HEK293 (cell line): Measurements from ENCODE around the gene MYO1D.

ENCODE experiments used
- BCL11A ChIP-seq: fragments of 450-650 bp; formaldehyde crosslinking; IDR thresholded peaks from 2 replicates; pipeline ENCODE4 v1.5.1; 2016; ENCODE audit warnings: low read depth, missing biosample characterization, missing genetic modification characterization
- ZNF155 ChIP-seq: fragments of 450-650 bp; formaldehyde crosslinking; IDR thresholded peaks from 2 replicates; pipeline ENCODE4 v1.5.1; 2016; ENCODE audit warnings: missing biosample characterization, missing genetic modification characterization
- ZNF184 ChIP-seq: fragments of 450-650 bp; IDR thresholded peaks from 2 replicates; pipeline ENCODE4 v1.5.1; 2018; ENCODE audit warnings: missing biosample characterization, mild to moderate bottlenecking, missing genetic modification characterization
- ZNF544 ChIP-seq: fragments of 450-650 bp; formaldehyde crosslinking; IDR thresholded peaks from 2 replicates; pipeline ENCODE4 v1.5.0; 2017; ENCODE audit warnings: missing biosample characterization, missing genetic modification characterization
- ZSCAN16 ChIP-seq: fragments of 450-650 bp; formaldehyde crosslinking; IDR thresholded peaks from 2 replicates; pipeline ENCODE4 v1.5.1; 2016; ENCODE audit warnings: missing biosample characterization, missing genetic modification characterization
- TF ChIP-seq, protein P1 (sequence below): fragments of 450-650 bp; formaldehyde crosslinking; IDR thresholded peaks from 2 replicates; pipeline ENCODE4 v1.5.1; 2016; ENCODE audit warnings: missing biosample characterization, missing genetic modification characterization

DNA sequence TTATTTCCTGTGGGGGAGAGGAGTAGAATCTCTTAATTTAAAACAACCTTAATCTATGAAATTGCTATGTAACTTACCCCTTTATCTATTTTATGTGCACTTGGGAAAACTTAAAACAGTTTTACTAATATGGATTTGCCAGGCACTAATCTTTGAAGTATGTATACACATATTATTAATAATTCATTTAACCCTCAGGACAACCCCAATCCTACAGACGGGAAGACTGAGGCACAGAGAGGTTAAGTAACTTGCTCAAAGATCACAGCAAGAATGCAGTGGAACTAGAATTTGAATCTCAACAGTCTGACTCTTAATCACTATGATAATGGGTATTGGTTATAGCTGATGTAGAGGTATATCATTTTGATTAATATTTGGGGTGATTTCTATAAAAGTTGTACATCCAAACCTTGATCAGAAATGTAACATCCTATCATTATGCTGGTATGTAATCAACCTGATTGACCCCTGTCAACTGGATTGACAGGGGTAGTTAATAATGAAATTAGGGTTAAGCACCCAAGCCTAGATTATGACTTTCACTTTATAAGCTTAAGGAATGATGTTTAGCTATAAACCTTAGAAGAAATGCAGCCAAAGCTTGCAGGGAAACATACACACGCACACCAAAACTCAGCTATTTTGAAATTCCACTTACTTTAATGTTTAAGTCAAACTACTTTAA, 1.6 kb downstream of the MYO1D start:
- TF ChIP-seq, protein P1, sequence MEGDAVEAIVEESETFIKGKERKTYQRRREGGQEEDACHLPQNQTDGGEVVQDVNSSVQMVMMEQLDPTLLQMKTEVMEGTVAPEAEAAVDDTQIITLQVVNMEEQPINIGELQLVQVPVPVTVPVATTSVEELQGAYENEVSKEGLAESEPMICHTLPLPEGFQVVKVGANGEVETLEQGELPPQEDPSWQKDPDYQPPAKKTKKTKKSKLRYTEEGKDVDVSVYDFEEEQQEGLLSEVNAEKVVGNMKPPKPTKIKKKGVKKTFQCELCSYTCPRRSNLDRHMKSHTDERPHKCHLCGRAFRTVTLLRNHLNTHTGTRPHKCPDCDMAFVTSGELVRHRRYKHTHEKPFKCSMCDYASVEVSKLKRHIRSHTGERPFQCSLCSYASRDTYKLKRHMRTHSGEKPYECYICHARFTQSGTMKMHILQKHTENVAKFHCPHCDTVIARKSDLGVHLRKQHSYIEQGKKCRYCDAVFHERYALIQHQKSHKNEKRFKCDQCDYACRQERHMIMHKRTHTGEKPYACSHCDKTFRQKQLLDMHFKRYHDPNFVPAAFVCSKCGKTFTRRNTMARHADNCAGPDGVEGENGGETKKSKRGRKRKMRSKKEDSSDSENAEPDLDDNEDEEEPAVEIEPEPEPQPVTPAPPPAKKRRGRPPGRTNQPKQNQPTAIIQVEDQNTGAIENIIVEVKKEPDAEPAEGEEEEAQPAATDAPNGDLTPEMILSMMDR: no peak
- TF ChIP-seq BCL11A (no peak), ZNF155 (tag by site-specific recombination) (no peak), ZNF544 (no peak), ZNF184 (tag by site-specific recombination) (no peak), ZSCAN16 (tag by site-specific recombination) (no peak)
